ENCODE results near the gene SCRG1. TPM values are rescaled to one million over a fixed set of nuclear protein-coding genes. Genes with fewer than 3 reads are reported as not detected.

SCRG1 gene
- total RNA-seq (2022; extraction: Qiagen RNA extraction; ENCODE audit: low read depth), result not detected in 5 replicates

DNA sequence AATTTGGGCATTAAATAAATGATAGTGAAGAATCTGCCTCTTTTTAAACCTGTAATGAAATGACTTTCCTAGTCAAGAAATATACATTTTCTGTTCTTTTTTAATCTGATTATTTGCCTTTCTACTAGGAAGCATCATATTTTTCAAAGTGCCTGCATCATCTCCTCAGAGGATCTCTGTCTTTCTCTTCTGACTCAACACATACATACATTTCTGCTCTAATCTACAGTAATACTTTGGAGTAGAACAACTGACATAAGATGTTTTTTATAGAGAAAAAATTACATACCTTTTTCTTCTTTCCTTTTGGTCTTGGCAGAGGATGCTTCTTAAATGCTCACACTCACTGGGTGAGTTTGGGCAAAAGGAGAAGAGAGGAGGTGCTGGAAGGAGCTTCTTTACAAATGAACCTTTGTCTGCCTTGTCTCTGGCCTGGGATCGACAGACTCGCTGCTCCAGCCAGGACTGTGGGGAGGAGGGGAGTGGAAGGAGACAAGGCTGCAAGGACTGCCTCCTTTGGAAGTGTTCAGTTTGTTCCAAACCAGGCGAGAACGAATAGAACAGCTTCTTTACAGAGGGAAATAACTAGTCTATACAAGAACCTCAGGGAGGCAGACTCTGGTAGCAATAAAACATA is at the start of gene SCRG1:
Gene SCRG1 (minus strand): TSS at position 338 of the 637 bp plus-strand sequence. CDS start 7,702 bp downstream, outside the sequence.

DNA sequence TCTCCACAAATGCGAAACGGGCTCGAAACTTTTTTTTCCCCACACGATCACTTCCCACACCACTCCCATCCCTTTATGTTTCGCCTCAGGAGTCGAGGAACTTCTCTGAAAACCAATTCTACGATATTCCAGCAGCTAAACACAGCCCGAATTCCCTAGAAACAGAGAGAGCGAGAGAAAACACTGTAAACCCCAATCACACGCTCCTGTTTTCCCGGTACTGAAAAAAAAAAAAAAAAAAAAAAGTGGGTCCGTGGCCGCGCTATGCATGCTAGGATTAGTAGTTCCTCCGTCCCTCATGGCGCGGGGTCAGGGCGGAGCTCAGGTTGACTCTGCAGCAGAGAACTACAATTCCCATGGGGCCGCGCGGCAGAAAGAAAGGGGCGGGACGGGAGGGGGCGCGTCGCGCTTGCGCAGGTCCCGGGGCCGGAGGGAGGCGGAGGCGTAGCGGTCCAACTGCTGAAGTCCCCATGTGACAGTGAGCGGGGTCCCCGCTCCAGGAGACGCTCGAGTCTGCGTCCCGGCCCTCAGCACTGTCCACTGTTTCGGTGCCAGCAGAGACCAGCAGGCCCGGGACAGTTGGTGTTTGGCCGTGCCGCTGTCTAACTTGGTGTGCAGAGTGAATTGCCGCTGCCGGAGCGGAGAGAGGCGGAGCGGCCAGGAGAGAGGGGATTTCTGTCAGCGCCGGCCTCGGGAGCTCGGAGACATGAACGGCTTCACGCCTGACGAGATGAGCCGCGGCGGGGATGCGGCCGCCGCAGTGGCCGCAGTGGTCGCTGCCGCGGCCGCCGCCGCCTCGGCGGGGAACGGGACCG is 28.2 kb downstream of the SCRG1 start, which contains the start of gene SAP30:
Gene SAP30 (plus strand): TSS at position 478 of the 815 bp plus-strand sequence. CDS start 229 bp downstream, at position 707.

Other genes starting within 250 kb of the SCRG1 start
- 24.6 to 34.2 TPM (median 27.0 TPM) in 5 replicates for gene GALNT7, start 230.3 kb downstream of the SCRG1 start, total RNA-seq (2022; extraction: Qiagen RNA extraction; ENCODE audit: low read depth)
- 107 to 157 TPM (median 131 TPM) in 5 replicates for gene HMGB2, start 64.8 kb downstream of the SCRG1 start, total RNA-seq (2022; extraction: Qiagen RNA extraction; ENCODE audit: low read depth)
- gene SAP30, start 28.2 kb downstream of the SCRG1 start, total RNA-seq (2022; extraction: Qiagen RNA extraction; ENCODE audit: low read depth), result 18.5 to 22.8 TPM (median 20.8 TPM) in 5 replicates
- gene HAND2, start 131.1 kb upstream of the SCRG1 start, total RNA-seq (2022; extraction: Qiagen RNA extraction; ENCODE audit: low read depth), result 0.14 to 0.66 TPM (median 0.36 TPM) in 5 replicates